Lower leg skin (tissue), 3 donors: ENCODE measurements around the gene RNF207.

Experiments used
- POLR2A ChIP-seq, 2 donors: fragments of 450-650 bp; IDR thresholded peaks; one replicate each; pipeline ENCODE4 v1.6.1; 2016 to 2017; ENCODE audit warnings: antibody characterized with exemption in 2 of 2, mild to moderate bottlenecking in 1 of 2, moderate library complexity in 1 of 2
- TF ChIP-seq, protein P1 (sequence below), 3 donors: fragments of 450-650 bp; IDR thresholded peaks; one replicate each; pipeline ENCODE4 v1.5.1; 2016; ENCODE audit warnings: antibody characterized with exemption in 3 of 3, mild to moderate bottlenecking in 3 of 3, moderate library complexity in 2 of 3

- TF ChIP-seq, protein P1, sequence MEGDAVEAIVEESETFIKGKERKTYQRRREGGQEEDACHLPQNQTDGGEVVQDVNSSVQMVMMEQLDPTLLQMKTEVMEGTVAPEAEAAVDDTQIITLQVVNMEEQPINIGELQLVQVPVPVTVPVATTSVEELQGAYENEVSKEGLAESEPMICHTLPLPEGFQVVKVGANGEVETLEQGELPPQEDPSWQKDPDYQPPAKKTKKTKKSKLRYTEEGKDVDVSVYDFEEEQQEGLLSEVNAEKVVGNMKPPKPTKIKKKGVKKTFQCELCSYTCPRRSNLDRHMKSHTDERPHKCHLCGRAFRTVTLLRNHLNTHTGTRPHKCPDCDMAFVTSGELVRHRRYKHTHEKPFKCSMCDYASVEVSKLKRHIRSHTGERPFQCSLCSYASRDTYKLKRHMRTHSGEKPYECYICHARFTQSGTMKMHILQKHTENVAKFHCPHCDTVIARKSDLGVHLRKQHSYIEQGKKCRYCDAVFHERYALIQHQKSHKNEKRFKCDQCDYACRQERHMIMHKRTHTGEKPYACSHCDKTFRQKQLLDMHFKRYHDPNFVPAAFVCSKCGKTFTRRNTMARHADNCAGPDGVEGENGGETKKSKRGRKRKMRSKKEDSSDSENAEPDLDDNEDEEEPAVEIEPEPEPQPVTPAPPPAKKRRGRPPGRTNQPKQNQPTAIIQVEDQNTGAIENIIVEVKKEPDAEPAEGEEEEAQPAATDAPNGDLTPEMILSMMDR (IDR thresholded peaks at IDR 0.05): no peak
- no peak for TF ChIP-seq POLR2A (IDR thresholded peaks at IDR 0.05)
Measured at GRCh38 chr1:6185151-6185550, 20.8 kb upstream of the RNF207 start.
